ENCODE data around the gene SORD.
"Not testable (repeated sequence)": the region's sequence is repeated elsewhere in the genome, so short reads cannot be mapped to it uniquely, and the experiment has no call there.

GRCh38 chr15:45052676-45053075 is 29.7 kb downstream of the SORD start:
- TF ChIP-seq CTCF (IDR thresholded peaks at IDR 0.05); POLR2A (IDR thresholded peaks at IDR 0.05); POLR2AphosphoS5 (IDR thresholded peaks at IDR 0.05; ENCODE audit: insufficient read depth in 1 of 2, low read depth in 1 of 2): not testable (repeated sequence)

All from vagina (tissue), 2 donors.